K562 (cell line): ENCODE results near the gene BST1. TPM values are rescaled to one million over a fixed set of nuclear protein-coding genes. Genes with fewer than 3 reads are reported as not detected.

Experiments
- ATAC-seq: fragments of 200-7000 bp; cut with Tn5 transposase; 3 replicates; pipeline ENCODE4 v1.9.1; 2020; ENCODE audit warnings: moderate library complexity
- BruUV-seq: library from RNA; stranded (reverse); fragments of 400-500 nt; replicated peaks from 2 replicates; lab custom pipeline; 2021; lab: Mats Ljungman, UMichigan
- CTCF ChIA-PET: fragments of 300-600 bp; formaldehyde crosslinking; extraction: SDS; loops from one replicate; lab custom pipeline; 2021; ENCODE audit warnings: low intra/inter-chr PET ratio; lab: Yijun Ruan, JAX
- POLR2A ChIA-PET: fragments of 300-600, 350-650 bp; sonication (Branson Sonifier 250); formaldehyde crosslinking; extraction: SDS; loops from one replicate; lab custom pipeline; 2021; ENCODE audit warnings: antibody characterized with exemption, inconsistent platforms; lab: Yijun Ruan, JAX
- DNase-seq, 4 experiments: peaks; one replicate each; pipeline versions ENCODE4 v3.0.0 to v3.0.0-alpha.2; 2011 to 2018; ENCODE audit warnings: low spot score in 3 of 4, mixed read lengths in 3 of 4; ENCODE audit errors: extremely low read depth in 1 of 4
- FAIRE-seq: peaks from 2 replicates; lab custom pipeline; 2011; peaks lifted over from hg19 to GRCh38; lab: Jason Lieb, UNC
- H2AFZ ChIP-seq: 2 replicates; pipeline ENCODE4 v1.6.0; 2011; ENCODE audit warnings: low read depth, low read length, control low read depth, inconsistent platforms
- H3K27ac ChIP-seq: fragments of 200-600 bp; 3 replicates; pipeline ENCODE4 v1.8.0; 2011; ENCODE audit warnings: low read depth, mild to moderate bottlenecking, control low read depth, inconsistent platforms, low read length, moderate library complexity, mixed read lengths; ENCODE audit errors: extremely low read depth
- H3K27me3 ChIP-seq, 2 experiments: fragments of 300-600 bp in 1 of 2; 2 replicates in 1 of 2; 3 replicates in 1 of 2; pipeline versions ENCODE4 v1.6.0 to v1.8.0; 2011; ENCODE audit warnings: inconsistent platforms in 2 of 2, low read length in 2 of 2, mild to moderate bottlenecking in 1 of 2, mixed read lengths in 1 of 2, moderate library complexity in 1 of 2; ENCODE audit not compliant: control insufficient read depth in 2 of 2, insufficient read depth in 2 of 2
- H3K36me3 ChIP-seq: fragments of 300-600 bp; 3 replicates; pipeline ENCODE4 v1.8.0; 2011; ENCODE audit warnings: mild to moderate bottlenecking, low read length, inconsistent platforms; ENCODE audit not compliant: control insufficient read depth, insufficient read depth
- H3K4me1 ChIP-seq, 2 experiments: fragments of 200-600 bp in 1 of 2; replicated peaks in 1 of 2; 2 replicates in 1 of 2; 3 replicates in 1 of 2; pipeline versions ENCODE4 v1.5.1 to v1.8.0; 2011; ENCODE audit warnings: inconsistent platforms in 2 of 2, low read length in 2 of 2, mild to moderate bottlenecking in 1 of 2, mixed read lengths in 1 of 2, moderate library complexity in 1 of 2; ENCODE audit not compliant: control insufficient read depth in 2 of 2, insufficient read depth in 2 of 2
- H3K4me2 ChIP-seq: 2 replicates; pipeline ENCODE4 v1.6.1; 2011; ENCODE audit warnings: low read length, control low read depth, inconsistent platforms, mixed read lengths; ENCODE audit not compliant: insufficient read depth
- H3K4me3 ChIP-seq: fragments of 200-600 bp; sonication (generic), shearing (Covaris generic); 2 replicates; pipeline ENCODE4 v1.5.1; 2016; ENCODE audit warnings: control low read depth, inconsistent platforms
- H3K79me2 ChIP-seq: fragments of 200-600 bp; 3 replicates; pipeline ENCODE4 v1.8.0; 2011; ENCODE audit warnings: low read length, inconsistent platforms; ENCODE audit not compliant: control insufficient read depth, insufficient read depth
- H3K9ac ChIP-seq, 2 experiments: 2 replicates each; pipeline versions ENCODE4 v1.6.0 to v1.6.1; 2011; ENCODE audit warnings: low read depth in 2 of 2, low read length in 2 of 2, control low read depth in 1 of 2, inconsistent platforms in 1 of 2, mild to moderate bottlenecking in 1 of 2, mixed read lengths in 1 of 2; ENCODE audit not compliant: insufficient read depth in 1 of 2
- H3K9me1 ChIP-seq: one replicate; pipeline ENCODE4 v1.6.0; 2011; ENCODE audit warnings: inconsistent platforms, mild to moderate bottlenecking, low read length, moderate library complexity; ENCODE audit not compliant: control insufficient read depth, insufficient read depth
- H3K9me3 ChIP-seq: replicated peaks from 2 replicates; pipeline ENCODE4 v1.5.1; 2011; ENCODE audit warnings: low read depth, low read length, inconsistent platforms; ENCODE audit not compliant: control insufficient read depth, insufficient read depth
- H4K20me1 ChIP-seq: replicated peaks from 2 replicates; pipeline ENCODE4 v1.6.1; 2011; ENCODE audit warnings: low read length, inconsistent platforms, mixed read lengths; ENCODE audit not compliant: control insufficient read depth, insufficient read depth
- ELF1 ChIP-seq: fragments of 200-800 bp; sonication (Bioruptor generic); IDR thresholded peaks from 2 replicates; pipeline ENCODE4 v1.6.1; 2016; ENCODE audit warnings: missing genetic modification characterization, missing compliant biosample characterization
- FOXP1 ChIP-seq: sonication (generic); formaldehyde crosslinking; IDR thresholded peaks from 2 replicates; pipeline ENCODE4 v1.8.0; 2022; ENCODE audit warnings: mild to moderate bottlenecking, missing genetic modification reagents
- KAT2B ChIP-seq: IDR thresholded peaks from one replicate; pipeline ENCODE4 v1.6.1; 2012; ENCODE audit warnings: low read depth, mild to moderate bottlenecking, control low read depth, inconsistent platforms, low read length, moderate library complexity
- NCOA2 ChIP-seq, 2 experiments: fragments of 450-650 bp; IDR thresholded peaks; 2 replicates each; pipeline ENCODE4 v1.6.1; 2018; ENCODE audit warnings: mild to moderate bottlenecking in 2 of 2, moderate library complexity in 1 of 2; ENCODE audit not compliant: partially characterized antibody in 2 of 2
- NRF1 ChIP-seq, 2 experiments: fragments of 450-650 bp; IDR thresholded peaks in 1 of 2; conservative IDR thresholded peaks in 1 of 2; 2 replicates each; pipeline ENCODE4 v1.6.1; 2014; ENCODE audit warnings: mild to moderate bottlenecking in 2 of 2
- POLR3A ChIP-seq: IDR thresholded peaks from 2 replicates; pipeline ENCODE4 v1.6.1; 2011; ENCODE audit warnings: borderline replicate concordance, mild to moderate bottlenecking, moderate library complexity; ENCODE audit not compliant: insufficient read length, insufficient read depth; ENCODE audit errors: extremely low read depth
- RFX7 ChIP-seq: fragments of 250-450 bp; sonication (Bioruptor Pico); IDR thresholded peaks from 2 replicates; pipeline ENCODE4 v1.5.1; 2021; ENCODE audit warnings: mild to moderate bottlenecking
- SPI1 ChIP-seq: IDR thresholded peaks from 2 replicates; pipeline ENCODE4 v1.6.1; 2011; ENCODE audit warnings: low read depth, low read length, control low read depth, borderline replicate concordance
- STAG1 ChIP-seq: sonication (generic); formaldehyde crosslinking; IDR thresholded peaks from 2 replicates; pipeline ENCODE4 v1.5.0; 2020; ENCODE audit warnings: missing genetic modification reagents, borderline replicate concordance
- TEAD2 ChIP-seq: fragments of 450-650 bp; IDR thresholded peaks from 2 replicates; pipeline ENCODE4 v1.6.1; 2016; ENCODE audit warnings: missing genetic modification characterization, control low read depth, missing compliant biosample characterization
- ZC3H4 ChIP-seq: sonication (generic); formaldehyde crosslinking; IDR thresholded peaks from 2 replicates; pipeline ENCODE4 v1.9.0; 2021; ENCODE audit warnings: missing genetic modification reagents, borderline replicate concordance
- ZFX ChIP-seq: sonication (generic); formaldehyde crosslinking; IDR thresholded peaks from 2 replicates; pipeline ENCODE4 v1.8.0; 2022; ENCODE audit warnings: mild to moderate bottlenecking, missing genetic modification reagents, moderate library complexity
- ZNF445 ChIP-seq: fragments of 250-450 bp; sonication (Bioruptor Pico); IDR thresholded peaks from 2 replicates; pipeline ENCODE4 v1.4.0; 2020; ENCODE audit warnings: low read depth, mild to moderate bottlenecking, moderate library complexity
- WGBS: fragments of 100-300 bp; shearing (Covaris generic); methylation state at CpG from one replicate; pipeline ENCODE4 v1.1.6; 2016; ENCODE audit warnings: low coverage, mixed read lengths; ENCODE audit not compliant: insufficient coverage; ENCODE audit errors: missing lambda C conversion rate; 5-methylcytosine and 5-hydroxymethylcytosine counted together
- in situ Hi-C: fragments of 300-500 bp; cut with MboI; formaldehyde crosslinking; loops from 4 replicates; pipeline ENCODE4 v1.15.0; 2018; ENCODE audit warnings: inconsistent platforms, mixed read lengths
- intact Hi-C: fragments of 100-400 bp; cut with micrococcal nuclease; formaldehyde crosslinking; loops from 2 replicates; pipeline ENCODE4 v1.14.2; 2022
- polyA plus RNA-seq, 8 experiments: library from polyadenylated mRNA; depleted of rRNA in 4 of 8; stranded (reverse) in 5 of 8; unstranded in 3 of 8; fragments of >200 nt; fragmentation: Nextera tagmentation in 2 of 8; fragmentation: Illumina TruSeq in 1 of 8; extraction: Ambion mirVana in 2 of 8; extraction: Trizol in 1 of 8; gene quantifications; 2 replicates each; pipeline versions ENCODE4 v1.2.1 to v1.2.3, GENCODE V29; 2011 to 2014; ENCODE audit warnings: inconsistent platforms in 1 of 8, missing spikeins in 1 of 8
- total RNA-seq, 7 experiments: library from RNA; depleted of rRNA in 6 of 7; stranded (reverse); fragments of >200 nt in 6 of 7; fragmentation: Illumina TruSeq in 2 of 7; extraction: Trizol in 2 of 7; gene quantifications; 2 replicates each; pipeline versions ENCODE4 v1.2.1 to v1.2.3, GENCODE V29; 2011 to 2021; ENCODE audit warnings: low replicate concordance in 1 of 7
- TF ChIP-seq, protein P1 (sequence below): sonication (generic); formaldehyde crosslinking; IDR thresholded peaks from 2 replicates; pipeline ENCODE4 v1.8.1; 2023; ENCODE audit warnings: mild to moderate bottlenecking, missing genetic modification reagents

BST1 gene
- total and polyA plus RNA-seq, 9 of the 15 experiments (the other 6 are each of a cell fraction or from before 2014, with no cell fraction given): 0.04 to 0.38 (median 0.07) TPM; not detected in 6

DNA sequence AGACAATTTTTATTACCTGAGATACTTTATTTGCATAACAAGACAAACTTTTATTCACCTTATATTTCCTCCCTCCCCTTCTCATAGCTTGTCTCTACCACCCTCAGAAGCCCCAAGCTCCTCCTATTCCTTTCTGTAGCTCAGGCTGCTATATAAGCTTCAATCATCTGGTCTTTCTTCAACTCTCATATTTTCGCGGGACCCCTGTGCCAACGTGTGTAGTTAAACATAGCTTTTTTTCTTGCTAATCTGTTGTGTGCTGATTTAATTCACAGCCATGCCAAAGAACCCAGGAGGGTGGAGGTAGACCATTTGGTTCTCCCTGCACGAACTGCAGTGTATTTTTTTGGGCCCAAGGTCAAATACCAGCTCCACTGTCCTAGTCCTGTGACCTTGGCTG is 54.2 kb downstream of the BST1 start:
- ATAC-seq: no peak
- Histone ChIP-seq H3K27ac (no peak overlapping the region), H3K4me2 (no peak overlapping the region)

More for the DNA sequence above, 54.2 kb downstream of the BST1 start:
- TF ChIP-seq NCOA2 (IDR thresholded peaks at IDR 0.05; ENCODE audit: partially characterized antibody in 2 of 2) (no peak), ZNF445 (no peak), TEAD2 (no peak), STAG1 (CRISPR knock-in tag) (no peak), POLR3A (no peak), RFX7 (CRISPR knock-in tag) (no peak), NRF1 (conservative IDR thresholded peaks at IDR 0.05 in 1 of 2, IDR thresholded peaks at IDR 0.05 in 1 of 2) (no peak), ELF1 (tag) (no peak), KAT2B (no peak), ZC3H4 (CRISPR knock-in tag) (no peak), SPI1 (no peak), FOXP1 (CRISPR knock-in tag) (no peak), ZFX (no peak)
- TF ChIP-seq, protein P1, sequence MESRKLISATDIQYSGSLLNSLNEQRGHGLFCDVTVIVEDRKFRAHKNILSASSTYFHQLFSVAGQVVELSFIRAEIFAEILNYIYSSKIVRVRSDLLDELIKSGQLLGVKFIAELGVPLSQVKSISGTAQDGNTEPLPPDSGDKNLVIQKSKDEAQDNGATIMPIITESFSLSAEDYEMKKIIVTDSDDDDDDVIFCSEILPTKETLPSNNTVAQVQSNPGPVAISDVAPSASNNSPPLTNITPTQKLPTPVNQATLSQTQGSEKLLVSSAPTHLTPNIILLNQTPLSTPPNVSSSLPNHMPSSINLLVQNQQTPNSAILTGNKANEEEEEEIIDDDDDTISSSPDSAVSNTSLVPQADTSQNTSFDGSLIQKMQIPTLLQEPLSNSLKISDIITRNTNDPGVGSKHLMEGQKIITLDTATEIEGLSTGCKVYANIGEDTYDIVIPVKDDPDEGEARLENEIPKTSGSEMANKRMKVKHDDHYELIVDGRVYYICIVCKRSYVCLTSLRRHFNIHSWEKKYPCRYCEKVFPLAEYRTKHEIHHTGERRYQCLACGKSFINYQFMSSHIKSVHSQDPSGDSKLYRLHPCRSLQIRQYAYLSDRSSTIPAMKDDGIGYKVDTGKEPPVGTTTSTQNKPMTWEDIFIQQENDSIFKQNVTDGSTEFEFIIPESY: no peak
- Histone ChIP-seq H4K20me1 (no peaks in the 10 kb centered on the region), H3K27me3 (peaks cover 0 to 10% of the 10 kb centered on the region in 2 experiments; a peak in 2 of 5 replicates), H3K9me1 (no peaks in the 10 kb centered on the region), H3K79me2 (no peaks in the 10 kb centered on the region), H3K4me1 (no peaks in the 10 kb centered on the region), H3K4me3 (no peak overlapping the region), H3K36me3 (no peaks in the 10 kb centered on the region), H3K9ac (no peak overlapping the region), H3K9me3 (no peaks in the 10 kb centered on the region), H2AFZ (no peak overlapping the region)
- FAIRE-seq: no peak
- POLR2A ChIA-PET: interaction anchor here (1.2 kb wide), 1 partner anchor 508 kb away, joined by 3 read pairs; no protein-coding TSS in a partner anchor
- 0% methylated on average over 4 of the region's 4 CpGs for WGBS
- in situ Hi-C loops: no loop called here
- no TSS peak for BruUV-seq
- no peak for DNase-seq
- CTCF ChIA-PET: no interaction called here
- intact Hi-C loops: no loop called here
